Neuron (in vitro differentiated cells): Measurements from ENCODE around the gene CCSAP.
"Not testable (repeated sequence)": the region's sequence is repeated elsewhere in the genome, so short reads cannot be mapped to it uniquely, and the experiment has no call there.

ENCODE experiments used
- H2AFZ ChIP-seq: one replicate; pipeline ENCODE4 v1.6.1; 2013; ENCODE audit warnings: low read depth, mild to moderate bottlenecking, inconsistent platforms, low read length, moderate library complexity
- H3K27me3 ChIP-seq: one replicate; pipeline ENCODE4 v1.6.1; 2013; ENCODE audit warnings: low read length; ENCODE audit not compliant: insufficient read depth
- H3K36me3 ChIP-seq: one replicate; pipeline ENCODE4 v1.6.1; 2013; ENCODE audit warnings: low read length; ENCODE audit not compliant: insufficient read depth
- H3K4me1 ChIP-seq: one replicate; pipeline ENCODE4 v1.6.1; 2013; ENCODE audit warnings: low read length; ENCODE audit not compliant: insufficient read depth
- H3K4me3 ChIP-seq: 2 replicates; pipeline ENCODE4 v1.5.1; 2013; ENCODE audit warnings: mild to moderate bottlenecking, low read length, moderate library complexity
- H3K9me3 ChIP-seq: one replicate; pipeline ENCODE4 v1.6.1; 2013; ENCODE audit warnings: low read length

Gene CCSAP

DNA sequence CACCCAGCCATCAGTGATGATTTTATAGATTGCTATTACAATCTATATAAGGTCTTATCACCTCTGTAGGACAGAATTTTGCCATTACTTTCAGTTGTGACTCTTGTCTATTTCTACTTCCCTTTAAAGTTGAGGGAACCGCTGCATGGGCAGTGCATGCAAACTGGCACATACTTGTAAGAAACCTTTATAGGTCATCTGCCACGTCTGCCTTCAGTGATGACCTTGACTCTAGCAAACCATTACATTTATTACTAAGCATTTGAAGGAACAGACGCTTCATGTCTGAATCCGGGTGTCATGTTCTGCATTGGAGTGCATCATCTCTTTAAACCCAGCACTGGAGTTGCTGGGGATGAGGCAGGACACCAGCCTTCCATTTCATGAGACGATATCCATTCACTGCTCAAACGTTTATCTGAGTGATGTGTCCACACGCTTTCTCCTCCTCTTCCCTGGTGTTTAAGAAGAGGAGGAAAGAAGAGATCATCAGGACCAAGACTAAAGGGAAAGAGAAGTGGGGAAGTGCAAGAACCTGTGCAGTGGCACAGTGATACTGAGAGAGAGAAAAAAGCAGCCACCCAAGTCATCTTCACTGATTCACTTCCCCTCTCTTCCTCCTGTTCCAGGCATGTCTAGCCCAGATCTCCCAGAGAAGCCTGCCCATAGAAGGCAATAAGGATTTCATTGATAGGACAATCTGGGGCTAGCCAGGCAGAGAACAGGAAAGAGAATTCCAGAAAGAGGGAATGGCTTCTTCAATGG lies 14.1 kb downstream of the CCSAP start:
- Histone ChIP-seq H3K4me1 (no peaks in the 10 kb centered on the region), H3K4me3 (no peak overlapping the region), H3K9me3 (no peaks in the 10 kb centered on the region), H3K27me3 (no peaks in the 10 kb centered on the region), H2AFZ (no peak overlapping the region), H3K36me3 (peaks cover 26% of the 10 kb centered on the region)

DNA sequence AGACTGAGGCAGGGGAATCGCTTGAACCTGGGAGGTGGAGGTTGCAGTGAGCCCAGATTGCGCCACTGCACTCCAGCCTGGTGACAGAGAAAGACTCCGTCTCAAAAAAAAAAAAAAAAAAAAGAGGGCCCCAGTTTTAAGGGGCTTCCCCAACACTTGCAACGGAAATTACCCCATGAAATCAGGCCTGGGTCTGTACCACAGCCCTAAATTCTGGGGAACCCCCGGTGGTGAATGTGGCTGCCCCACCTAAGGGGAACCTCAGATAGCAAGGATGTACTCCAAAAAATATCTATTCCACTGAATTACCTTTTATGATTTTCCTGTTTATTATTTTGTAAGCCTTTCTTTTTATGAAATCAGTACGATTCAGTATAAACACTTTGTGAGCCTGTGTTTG lies 15.1 kb downstream of the CCSAP start:
- H3K27me3 ChIP-seq: not testable (repeated sequence)

DNA sequence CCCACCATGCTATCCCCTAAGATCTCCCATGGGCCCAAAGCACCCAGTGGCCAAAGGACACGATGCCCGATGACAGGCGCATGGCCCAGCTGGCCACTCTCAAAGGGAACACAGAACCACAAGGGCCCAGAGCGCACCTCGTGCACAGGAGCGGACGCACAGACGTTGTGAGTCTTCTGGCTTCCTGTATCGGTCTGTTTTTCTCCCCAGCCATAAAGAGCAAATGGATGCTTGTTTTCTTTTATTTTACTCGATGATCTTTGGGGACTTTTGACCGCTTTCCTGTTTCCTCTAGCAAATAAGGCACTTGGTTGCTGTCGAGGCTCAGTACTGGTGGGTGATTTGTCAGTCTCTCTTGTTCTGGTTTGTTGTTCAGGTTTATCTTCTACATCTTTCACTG lies 16.2 kb downstream of the CCSAP start:
- no peaks in the 10 kb centered on the region for H3K9me3 ChIP-seq
- peaks cover 36% of the 10 kb centered on the region for H3K36me3 ChIP-seq
- no peaks in the 10 kb centered on the region for H3K4me1 ChIP-seq
- H3K4me3 ChIP-seq: no peak overlapping the region
- H2AFZ ChIP-seq: no peak overlapping the region
- no peaks in the 10 kb centered on the region for H3K27me3 ChIP-seq

More for the DNA sequence above, 15.1 kb downstream of the CCSAP start:
- H3K4me3 ChIP-seq, H3K4me1 ChIP-seq, H3K9me3 ChIP-seq, H2AFZ ChIP-seq: not testable (repeated sequence)
- H3K36me3 ChIP-seq: peaks cover 36% of the 10 kb centered on the region

DNA sequence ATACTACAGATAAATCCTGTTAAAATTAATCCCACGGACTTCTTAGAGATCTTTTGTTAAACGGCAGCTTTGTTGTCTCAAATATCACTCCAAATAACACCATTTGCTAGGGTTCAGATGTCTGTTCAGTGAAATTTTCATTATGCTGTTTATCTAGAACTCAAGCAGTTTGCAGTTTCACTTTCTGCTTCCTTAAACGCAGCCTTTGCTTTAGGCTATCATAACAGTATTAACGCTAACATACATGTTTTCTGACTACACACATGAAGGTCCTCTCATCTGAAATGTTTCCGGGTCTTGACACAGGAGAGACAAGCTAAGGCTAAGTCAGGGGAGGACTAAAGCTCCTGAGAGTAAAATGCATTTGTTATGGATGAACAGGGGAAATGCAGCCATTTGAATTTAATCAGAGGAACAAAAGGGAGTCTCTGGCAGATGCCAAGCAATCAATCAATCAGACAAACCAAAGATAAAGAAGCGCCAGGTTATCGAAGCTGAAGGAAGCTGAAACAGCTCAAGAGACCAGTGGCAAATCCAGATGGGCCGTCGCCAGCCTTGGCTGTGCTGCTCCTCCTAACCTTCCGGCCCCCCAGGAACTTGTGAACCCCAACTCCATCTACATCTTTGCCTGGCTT lies 16.9 kb downstream of the CCSAP start:
- Histone ChIP-seq H3K4me3 (no peak overlapping the region), H3K9me3 (no peaks in the 10 kb centered on the region), H3K27me3 (no peaks in the 10 kb centered on the region), H3K4me1 (no peaks in the 10 kb centered on the region), H3K36me3 (peaks cover 36% of the 10 kb centered on the region), H2AFZ (no peak overlapping the region)

DNA sequence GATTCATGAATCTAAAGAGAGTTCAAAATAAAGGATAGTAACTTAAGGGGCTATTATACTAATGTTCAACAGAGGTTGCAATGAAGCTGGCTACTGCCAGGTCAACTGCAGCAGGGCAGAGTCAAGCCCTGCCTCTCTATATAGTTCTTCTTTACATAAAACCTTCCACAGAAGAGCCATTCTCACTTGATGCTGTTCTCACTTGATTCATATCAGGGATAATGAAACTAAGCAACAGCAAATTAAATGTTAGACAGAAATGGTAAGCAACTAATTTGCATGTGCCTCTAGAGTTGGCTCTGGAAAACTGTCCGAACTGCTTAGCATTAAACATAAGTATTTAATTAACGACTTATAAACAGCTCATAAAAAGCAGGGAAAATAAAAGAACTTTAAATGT lies 17.4 kb downstream of the CCSAP start:
- Histone ChIP-seq H3K9me3 (no peaks in the 10 kb centered on the region), H2AFZ (no peak overlapping the region), H3K4me3 (no peak overlapping the region)

DNA sequence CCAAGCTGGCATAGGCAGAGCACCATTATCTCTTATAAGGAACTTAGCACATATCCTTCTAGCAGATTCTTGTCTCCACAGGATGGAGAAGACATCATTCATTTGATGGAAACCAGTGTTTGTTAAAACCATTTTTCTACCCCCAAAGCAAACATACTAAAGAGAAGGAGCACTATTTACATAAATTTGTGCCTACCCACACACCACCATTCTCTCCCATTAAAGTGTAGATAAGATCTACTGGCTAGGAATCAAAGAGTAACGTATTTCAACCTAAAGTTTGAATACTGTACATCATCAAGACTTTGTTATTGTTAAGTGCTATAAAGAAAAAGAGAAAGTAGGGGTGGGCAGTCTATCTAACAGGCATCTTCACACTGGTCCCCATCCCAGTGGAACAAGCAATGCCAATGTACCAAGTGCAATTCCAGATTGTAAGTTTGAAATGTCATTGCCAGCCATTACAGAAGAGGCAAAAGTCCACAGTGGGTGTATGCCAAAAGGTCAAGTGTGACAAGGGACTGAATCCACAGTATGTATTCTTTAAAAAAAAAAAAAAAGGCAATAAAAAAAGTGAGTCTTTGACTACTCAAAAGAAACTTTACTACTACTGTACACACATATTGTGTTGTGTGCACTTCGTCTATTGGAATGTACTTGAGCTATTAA lies 18.8 kb downstream of the CCSAP start:
- Histone ChIP-seq H3K4me1 (no peaks in the 10 kb centered on the region), H3K36me3 (peaks cover 39% of the 10 kb centered on the region), H3K27me3 (no peaks in the 10 kb centered on the region), H3K9me3 (peaks cover 7% of the 10 kb centered on the region), H2AFZ (no peak overlapping the region), H3K4me3 (no peak overlapping the region)

More for the DNA sequence above, 17.4 kb downstream of the CCSAP start:
- Histone ChIP-seq H3K4me1 (no peaks in the 10 kb centered on the region), H3K27me3 (no peaks in the 10 kb centered on the region), H3K36me3 (peaks cover 36% of the 10 kb centered on the region)

DNA sequence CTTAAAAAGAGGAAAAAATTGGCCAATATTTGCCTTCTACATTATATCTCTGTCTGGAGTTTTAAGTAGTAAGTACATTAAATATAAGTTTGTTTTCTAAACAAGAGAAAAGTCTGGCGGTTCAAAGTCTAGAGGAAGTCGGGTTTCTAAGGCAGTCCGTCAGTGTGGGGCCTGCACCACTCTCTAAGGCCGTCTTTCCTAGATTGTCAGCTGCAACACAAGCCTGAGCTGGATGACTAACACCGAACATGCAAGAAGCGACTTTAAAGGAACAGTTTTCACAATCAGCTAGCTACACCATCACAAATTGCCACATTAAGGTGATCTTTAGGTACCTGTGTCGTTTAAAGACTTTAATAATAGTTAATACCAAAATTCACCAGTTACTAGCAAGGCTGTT lies 19.6 kb downstream of the CCSAP start:
- H3K36me3 ChIP-seq: peaks cover 39% of the 10 kb centered on the region
- H3K9me3 ChIP-seq: peaks cover 7% of the 10 kb centered on the region
- H3K27me3 ChIP-seq: no peaks in the 10 kb centered on the region
- no peak overlapping the region for H3K4me3 ChIP-seq
- no peak overlapping the region for H2AFZ ChIP-seq
- no peaks in the 10 kb centered on the region for H3K4me1 ChIP-seq

DNA sequence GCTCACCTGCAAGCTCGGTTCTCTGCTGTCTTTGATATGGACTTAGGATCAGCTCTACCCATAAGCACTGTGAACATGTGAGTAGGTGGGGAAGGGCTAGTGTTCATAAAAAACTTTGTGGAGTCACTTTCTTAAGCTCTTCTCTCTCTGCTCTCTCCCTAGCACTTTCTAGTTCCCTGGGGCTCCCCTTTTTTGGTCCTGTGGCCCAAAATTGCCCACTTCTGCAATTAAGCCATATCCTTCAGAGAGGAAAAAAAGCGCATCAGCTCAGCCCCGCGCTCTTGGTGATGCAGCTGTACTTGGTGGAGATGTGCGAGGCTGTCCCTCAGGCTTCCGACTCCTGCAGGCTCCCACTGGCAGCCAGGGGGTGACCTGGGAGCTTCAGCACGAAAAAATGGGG lies 23.4 kb downstream of the CCSAP start:
- Histone ChIP-seq H2AFZ (no peak overlapping the region), H3K9me3 (peaks cover 12% of the 10 kb centered on the region), H3K27me3 (no peaks in the 10 kb centered on the region), H3K4me1 (no peaks in the 10 kb centered on the region), H3K36me3 (peaks cover 24% of the 10 kb centered on the region), H3K4me3 (no peak overlapping the region)

DNA sequence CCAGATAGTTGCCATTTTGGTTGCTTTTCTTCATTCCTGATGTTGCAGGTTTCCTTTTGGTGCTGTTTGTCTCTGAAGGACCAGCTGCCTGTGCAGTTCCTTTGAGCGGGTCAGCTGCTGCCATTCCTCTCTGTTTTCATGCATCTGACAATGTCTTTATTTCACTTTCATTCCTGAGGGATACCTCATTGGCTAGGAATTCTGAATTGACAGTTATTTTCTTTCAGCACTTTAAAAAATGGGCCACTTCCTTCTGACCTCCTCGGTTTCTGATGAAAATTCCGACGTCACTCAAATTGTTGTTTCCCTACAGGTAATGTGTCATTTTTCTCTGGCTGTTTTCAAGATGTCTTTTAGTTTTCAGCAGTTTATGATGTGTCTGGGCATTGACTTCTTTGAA lies 24.8 kb downstream of the CCSAP start:
- Histone ChIP-seq H2AFZ (no peak overlapping the region), H3K27me3 (no peaks in the 10 kb centered on the region), H3K4me3 (no peak overlapping the region), H3K36me3 (peaks cover 9% of the 10 kb centered on the region), H3K4me1 (no peaks in the 10 kb centered on the region), H3K9me3 (peaks cover 12% of the 10 kb centered on the region)

DNA sequence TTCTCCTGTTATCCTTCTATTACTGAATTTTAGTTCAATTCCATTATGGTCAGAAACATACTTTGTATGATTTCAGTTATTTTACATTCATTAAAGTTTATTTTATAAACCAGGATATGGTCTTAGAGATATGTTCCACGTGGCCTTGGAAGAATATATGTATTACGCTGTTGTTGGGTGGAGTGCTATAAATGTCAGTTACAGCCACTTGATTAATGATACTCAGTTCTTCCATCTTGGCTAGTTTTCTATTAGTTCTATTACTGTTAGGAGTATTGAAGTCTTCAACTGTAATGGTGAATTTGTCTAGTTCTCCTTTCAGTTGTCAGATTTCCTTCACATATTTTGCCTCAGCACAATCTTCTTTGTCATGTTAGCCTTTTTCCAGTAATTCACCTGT lies 26.7 kb downstream of the CCSAP start:
- Histone ChIP-seq H3K4me1 (peaks cover 3% of the 10 kb centered on the region), H3K36me3 (peaks cover 7% of the 10 kb centered on the region), H3K9me3 (peaks cover 12% of the 10 kb centered on the region), H3K4me3 (no peak overlapping the region), H2AFZ (no peak overlapping the region), H3K27me3 (no peaks in the 10 kb centered on the region)

DNA sequence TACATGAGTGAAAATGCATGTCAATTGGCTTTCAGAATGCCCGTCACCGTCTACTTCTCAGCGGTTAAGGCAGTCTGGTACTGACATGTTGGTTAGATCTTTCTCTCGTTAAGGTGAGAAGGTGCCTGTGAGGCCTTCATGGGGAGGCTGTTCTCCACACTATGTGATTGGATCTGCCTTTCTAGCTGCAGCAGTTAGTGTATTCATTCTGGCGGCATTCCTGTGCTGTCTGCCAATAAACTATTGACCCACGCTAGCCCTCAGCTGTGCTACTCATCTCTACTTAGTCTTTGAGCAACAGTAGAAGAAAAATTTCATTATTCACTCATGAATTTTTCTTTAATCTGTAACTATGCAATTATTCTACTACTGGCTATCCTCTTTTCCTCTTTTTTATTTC lies 32.0 kb downstream of the CCSAP start:
- Histone ChIP-seq H3K36me3 (peaks cover 5% of the 10 kb centered on the region), H3K27me3 (no peaks in the 10 kb centered on the region), H3K4me3 (no peak overlapping the region), H3K9me3 (no peaks in the 10 kb centered on the region), H3K4me1 (peaks cover 4% of the 10 kb centered on the region), H2AFZ (no peak overlapping the region)

DNA sequence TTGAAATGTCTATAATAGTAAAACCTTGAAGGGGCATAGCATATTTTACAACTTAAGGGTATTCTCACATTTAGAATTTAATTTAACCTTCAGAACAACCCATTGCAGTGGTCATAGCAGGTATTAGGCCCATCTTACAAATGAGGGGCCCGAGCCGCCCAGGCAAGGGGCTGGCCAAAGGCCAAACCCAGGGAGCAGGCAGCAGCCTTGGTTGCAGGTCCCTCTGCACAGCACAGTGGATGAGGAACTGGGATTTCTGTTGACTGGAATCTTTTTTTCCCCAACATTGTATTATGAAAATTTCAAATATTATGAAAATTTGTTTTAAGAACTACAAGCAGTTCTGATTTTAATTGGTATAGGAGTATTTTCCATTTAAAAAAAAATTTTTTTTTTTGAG lies 33.2 kb downstream of the CCSAP start:
- H3K4me1 ChIP-seq: peaks cover 4% of the 10 kb centered on the region
- H3K9me3 ChIP-seq: no peaks in the 10 kb centered on the region
- H3K27me3 ChIP-seq: no peaks in the 10 kb centered on the region
- H3K4me3 ChIP-seq: no peak overlapping the region
- no peak overlapping the region for H2AFZ ChIP-seq
- H3K36me3 ChIP-seq: peaks cover 5% of the 10 kb centered on the region

DNA sequence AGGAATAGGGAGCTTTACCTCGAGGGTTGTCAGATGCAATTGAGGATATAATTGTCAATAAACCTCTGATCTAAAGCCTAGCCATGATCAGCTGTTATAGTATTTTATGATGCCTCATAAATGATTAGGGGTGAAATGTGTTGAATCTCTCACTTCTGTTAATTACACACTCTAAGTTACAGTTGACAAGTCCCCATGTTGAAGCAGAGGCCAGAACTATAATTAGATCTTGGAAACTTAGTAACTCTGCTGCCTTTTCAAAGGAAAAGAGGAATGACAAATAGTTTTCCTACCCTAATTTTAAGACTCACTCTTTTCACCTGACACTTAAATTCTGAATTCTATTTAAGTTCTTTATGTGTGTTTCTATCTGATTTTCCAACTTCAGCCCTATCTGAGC lies 33.8 kb downstream of the CCSAP start:
- H3K36me3 ChIP-seq: peaks cover 10% of the 10 kb centered on the region
- H3K27me3 ChIP-seq: no peaks in the 10 kb centered on the region
- H2AFZ ChIP-seq: no peak overlapping the region
- no peaks in the 10 kb centered on the region for H3K9me3 ChIP-seq
- H3K4me3 ChIP-seq: no peak overlapping the region
- H3K4me1 ChIP-seq: peaks cover 4% of the 10 kb centered on the region
